H1 (cell line): Measurements from ENCODE around the gene LCE2C.

Experiments used
- CEBPB ChIP-seq: IDR thresholded peaks from 2 replicates; pipeline ENCODE4 v1.6.1; 2012; ENCODE audit warnings: low read depth, low read length
- CTCF ChIP-seq, 3 experiments: IDR thresholded peaks; 1 replicate in 2 of 3; 2 replicates in 1 of 3; pipeline versions ENCODE4 v1.5.1 to v1.6.1; 2011; ENCODE audit warnings: low read length in 3 of 3, mild to moderate bottlenecking in 3 of 3, inconsistent platforms in 2 of 3, low read depth in 1 of 3, moderate library complexity in 1 of 3; ENCODE audit not compliant: insufficient read depth in 1 of 3; ENCODE audit errors: control extremely low read depth in 1 of 3
- EZH2 ChIP-seq: fragments of 200-600 bp; sonication (generic); IDR thresholded peaks from 2 replicates; pipeline ENCODE4 v1.7.1; 2012; ENCODE audit warnings: low read depth, mild to moderate bottlenecking, moderate library complexity, low read length, inconsistent platforms; ENCODE audit not compliant: severe bottlenecking
- POLR2A ChIP-seq, 2 experiments: IDR thresholded peaks; 1 replicate in 1 of 2; 2 replicates in 1 of 2; pipeline ENCODE4 v1.6.1; 2011; ENCODE audit warnings: low read depth in 2 of 2, low read length in 2 of 2, mild to moderate bottlenecking in 2 of 2; ENCODE audit errors: control extremely low read depth in 1 of 2
- POLR2AphosphoS5 ChIP-seq: IDR thresholded peaks from 2 replicates; pipeline ENCODE4 v1.6.1; 2011; ENCODE audit warnings: low read depth, low read length
- RNF2 ChIP-seq: fragments of 200-900, 300-1000 bp; sonication (generic); IDR thresholded peaks from 2 replicates; pipeline ENCODE4 v1.7.1; 2016; ENCODE audit warnings: borderline replicate concordance, low read depth, mild to moderate bottlenecking, antibody characterized with exemption, low read length; ENCODE audit not compliant: poor library complexity, severe bottlenecking; ENCODE audit errors: missing control alignments

- TF ChIP-seq POLR2A (IDR thresholded peaks at IDR 0.05; ENCODE audit: control extremely low read depth in 1 of 2, low read depth in 2 of 2, low read length in 2 of 2) (no peak), CTCF (IDR thresholded peaks at IDR 0.05; ENCODE audit: control extremely low read depth in 1 of 3, insufficient read depth in 1 of 3, low read depth in 1 of 3, low read length in 3 of 3) (no peak), CEBPB (no peak), RNF2 (no peak), POLR2AphosphoS5 (no peak), EZH2 (no peak)
These were observed 22.9 kb downstream of the LCE2C start, which contains the start of gene LCE2A for GRCh38 chr1:152697701-152698600.
